ENCODE measurements around the gene MLIP. TPM values are rescaled to one million over a fixed set of nuclear protein-coding genes. Genes with fewer than 3 reads are reported as not detected.
"Not testable (repeated sequence)": the region's sequence is repeated elsewhere in the genome, so short reads cannot be mapped to it uniquely, and the experiment has no call there.

Gene MLIP
- total RNA-seq, 4 donors from 2014 or later: 0.64 to 4.3 (median 2.5) TPM

- no peak overlapping the region for H3K4me3 ChIP-seq
- DNase-seq: no peak
- no peaks in the 10 kb centered on the region for H3K27me3 ChIP-seq
- H3K27ac ChIP-seq: no peak overlapping the region
- H3K9me3 ChIP-seq: no peaks in the 10 kb centered on the region
- H3K4me1 ChIP-seq: no peaks in the 10 kb centered on the region
- WGBS, 2 donors: 77 to 80% methylated on average over 2 of the region's 2 CpGs
- intact Hi-C loops (cut with DNase I): no loop called here
- no peaks in the 10 kb centered on the region for H3K36me3 ChIP-seq
- TF ChIP-seq CTCF (IDR thresholded peaks at IDR 0.05) (no peak), POLR2A (IDR thresholded peaks at IDR 0.05) (no peak)
Measured at GRCh38 chr6:54245265-54245664, 134.0 kb downstream of the MLIP start.

- intact Hi-C loops (cut with DNase I): no loop called here
- no peak for DNase-seq
Measured at GRCh38 chr6:54248319-54248718, 137.1 kb downstream of the MLIP start.

GRCh38 chr6:54248994-54249393, 137.8 kb downstream of the MLIP start:
- H3K27ac ChIP-seq: no peak overlapping the region
- DNase-seq: no peak
- no peaks in the 10 kb centered on the region for H3K27me3 ChIP-seq
- WGBS, 2 donors: 85 to 91% methylated on average over 1 of the region's 1 CpG
- H3K36me3 ChIP-seq: no peaks in the 10 kb centered on the region
- no peak for TF ChIP-seq POLR2A (IDR thresholded peaks at IDR 0.05)
- H3K4me3 ChIP-seq: no peak overlapping the region
- H3K9me3 ChIP-seq: no peaks in the 10 kb centered on the region
- intact Hi-C loops (cut with DNase I): no loop called here
- H3K4me1 ChIP-seq: no peaks in the 10 kb centered on the region

More at GRCh38 chr6:54248319-54248718, 137.1 kb downstream of the MLIP start:
- no peaks in the 10 kb centered on the region for H3K9me3 ChIP-seq
- no peaks in the 10 kb centered on the region for H3K4me1 ChIP-seq
- no peak overlapping the region for H3K27ac ChIP-seq
- TF ChIP-seq CTCF (IDR thresholded peaks at IDR 0.05) (no peak), POLR2A (IDR thresholded peaks at IDR 0.05) (no peak)
- no peaks in the 10 kb centered on the region for H3K27me3 ChIP-seq
- no peaks in the 10 kb centered on the region for H3K36me3 ChIP-seq
- no peak overlapping the region for H3K4me3 ChIP-seq

GRCh38 chr6:54249812-54250211, 138.6 kb downstream of the MLIP start:
- H3K27ac ChIP-seq; H3K27me3 ChIP-seq; H3K4me1 ChIP-seq; H3K36me3 ChIP-seq; H3K9me3 ChIP-seq; DNase-seq; intact Hi-C loops (cut with DNase I); H3K4me3 ChIP-seq: not testable (repeated sequence)
- WGBS, 2 donors: 45 to 90% methylated on average over 2 of the region's 2 CpGs

- 95 to 100% methylated on average over 1 of the region's 1 CpG for WGBS, 2 donors
- DNase-seq: no peak
- intact Hi-C loops (cut with DNase I): no loop called here
- Histone ChIP-seq H3K9me3 (no peaks in the 10 kb centered on the region), H3K4me1 (peaks cover 0 to 6% (median 3%) of the 10 kb centered on the region in 3 donors), H3K27me3 (no peaks in the 10 kb centered on the region), H3K4me3 (no peak overlapping the region), H3K27ac (no peak overlapping the region), H3K36me3 (no peaks in the 10 kb centered on the region)
- TF ChIP-seq POLR2A (IDR thresholded peaks at IDR 0.05) (no peak), CTCF (IDR thresholded peaks at IDR 0.05) (no peak)
Measured at GRCh38 chr6:54252496-54252895, 141.3 kb downstream of the MLIP start.

- no peak for DNase-seq
- 86 to 90% methylated on average over 4 of the region's 4 CpGs for WGBS, 2 donors
- Histone ChIP-seq H3K9me3 (no peaks in the 10 kb centered on the region), H3K4me3 (no peak overlapping the region), H3K4me1 (peaks cover 0 to 6% (median 3%) of the 10 kb centered on the region in 3 donors), H3K27me3 (no peaks in the 10 kb centered on the region), H3K27ac (no peak overlapping the region), H3K36me3 (no peaks in the 10 kb centered on the region)
- intact Hi-C loops (cut with DNase I): no loop called here
- TF ChIP-seq CTCF (IDR thresholded peaks at IDR 0.05) (no peak), POLR2A (IDR thresholded peaks at IDR 0.05) (no peak)
Measured at GRCh38 chr6:54252916-54253315, 141.7 kb downstream of the MLIP start.
